HG03558 (cell line): ENCODE measurements around the gene UBE2V1.
"Not testable (repeated sequence)": the region's sequence is repeated elsewhere in the genome, so short reads cannot be mapped to it uniquely, and the experiment has no call there.

Experiments
- ATAC-seq: cut with Tn5 transposase; IDR thresholded peaks from one replicate; pipeline ENCODE4 v1.9.1; 2021; ENCODE audit warnings: moderate number of reproducible peaks; ENCODE audit not compliant: unreplicated experiment; ENCODE audit errors: extremely low read depth

Gene UBE2V1

DNA sequence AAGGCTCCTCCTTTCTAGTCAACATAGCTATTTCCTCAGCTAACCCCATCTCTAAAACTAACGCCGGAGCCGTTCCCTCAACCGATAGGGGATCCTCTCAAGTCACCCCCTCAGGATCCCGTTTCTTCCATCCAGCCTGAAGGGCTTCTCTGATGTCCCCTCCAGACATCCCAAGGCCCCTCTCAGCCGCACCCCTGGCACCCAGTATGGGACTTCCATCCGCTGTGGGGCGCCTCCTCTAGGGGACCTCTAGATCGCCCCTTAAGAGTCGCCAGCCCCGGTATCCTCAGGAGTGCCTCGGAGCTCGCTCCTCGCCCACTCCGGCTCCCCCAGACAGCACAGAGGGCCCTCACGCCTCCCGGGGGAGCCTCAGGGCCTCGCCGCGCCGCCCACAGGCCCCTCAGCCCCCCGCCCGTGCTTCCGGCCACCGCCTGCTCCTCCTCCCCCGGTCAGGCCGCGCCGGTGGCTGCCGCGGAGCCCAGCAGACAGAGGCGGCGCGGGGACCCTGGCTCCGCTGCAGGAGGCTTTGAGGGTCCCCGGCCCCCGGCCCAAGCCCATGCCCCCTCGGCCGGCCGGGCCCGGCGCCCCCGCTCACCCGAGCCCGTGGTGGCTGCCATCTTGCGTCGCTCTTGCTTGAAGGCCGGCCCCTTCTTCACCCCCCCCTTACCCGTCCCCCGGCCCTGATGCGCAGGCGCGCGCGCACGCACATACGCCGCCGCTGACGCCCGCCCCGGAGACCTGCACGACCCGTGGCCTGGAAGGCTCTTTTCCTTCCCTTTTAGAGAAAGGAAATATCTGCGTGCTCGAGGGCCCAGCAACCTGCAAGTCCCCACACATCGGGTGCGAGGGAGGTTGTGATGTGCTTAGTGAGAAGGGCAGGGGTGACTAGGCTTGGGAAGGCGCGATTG, at the start of gene UBE2V1:
TSS of gene UBE2V1 (minus strand) at position 639 of the 908 bp plus-strand sequence. CDS start at position 617, 22 bp downstream.
- no peak for ATAC-seq

DNA sequence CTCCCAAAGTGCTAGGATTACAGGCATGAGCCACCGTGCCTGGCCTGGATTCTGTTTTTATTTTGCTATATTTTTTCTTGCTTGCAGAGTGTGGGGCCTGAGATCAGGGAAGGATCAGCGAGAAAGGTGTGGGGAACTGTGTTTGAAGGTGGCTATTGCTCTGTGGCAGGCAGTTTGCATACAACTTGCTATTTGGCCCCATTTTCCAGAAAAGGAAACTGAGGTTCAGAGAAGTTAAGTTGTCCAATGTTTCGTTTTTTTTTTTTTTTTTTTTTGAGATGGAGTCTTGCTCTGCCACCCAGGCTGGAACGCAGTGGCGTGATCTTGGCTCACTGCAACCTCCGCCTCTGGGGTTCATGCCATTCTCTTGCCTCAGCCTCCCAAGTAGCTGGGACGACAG, 48.5 kb upstream of the UBE2V1 start:
- ATAC-seq: not testable (repeated sequence)

DNA sequence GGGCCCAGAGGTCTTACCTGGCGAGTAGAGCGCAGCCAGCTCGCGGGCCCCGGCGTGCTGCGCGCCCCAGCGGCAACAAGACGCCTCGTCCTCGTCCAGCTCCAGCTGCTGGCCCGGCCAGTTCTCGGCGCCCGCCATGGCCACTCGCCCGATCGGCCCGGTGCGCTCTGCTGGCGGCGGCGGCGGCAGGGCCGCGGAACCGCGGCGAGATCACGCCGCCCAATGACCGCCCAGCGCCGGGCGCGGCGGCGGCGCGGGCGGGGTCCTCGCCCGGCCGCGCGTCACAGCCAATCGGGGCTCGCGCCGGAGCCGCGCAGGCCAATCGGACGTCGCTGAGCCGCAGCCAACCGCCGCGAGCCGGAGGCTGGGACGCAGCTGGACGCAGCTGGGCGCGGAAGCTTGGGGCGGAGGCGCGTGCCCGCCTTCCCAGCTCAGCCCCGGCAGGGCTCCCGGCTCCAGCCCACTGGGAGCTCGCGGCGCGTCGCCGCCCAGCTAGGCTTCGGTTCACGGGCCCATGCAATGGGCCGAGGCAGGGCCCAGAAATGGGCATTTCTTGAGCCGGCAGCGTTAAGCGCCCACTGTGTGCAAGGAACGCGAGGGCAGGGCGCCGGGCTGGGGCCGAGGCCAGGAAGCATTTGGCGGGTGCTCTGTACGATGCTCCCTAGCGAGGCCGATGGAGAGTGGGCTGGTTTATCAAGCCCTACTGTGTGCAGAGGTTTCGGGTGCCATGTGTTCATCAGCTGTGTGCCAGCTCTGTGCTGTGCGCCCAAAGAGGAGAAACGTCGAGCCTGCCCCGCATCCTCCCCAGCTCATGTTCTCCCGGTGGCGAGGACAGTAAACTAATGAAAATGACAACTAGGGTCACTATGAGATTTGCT, 40.8 kb upstream of the UBE2V1 start, which contains the start of gene PEDS1:
TSS of gene PEDS1 (minus strand) at position 224 of the 878 bp plus-strand sequence. CDS start at position 138, 86 bp downstream.
- ATAC-seq: peak; percentile 85

DNA sequence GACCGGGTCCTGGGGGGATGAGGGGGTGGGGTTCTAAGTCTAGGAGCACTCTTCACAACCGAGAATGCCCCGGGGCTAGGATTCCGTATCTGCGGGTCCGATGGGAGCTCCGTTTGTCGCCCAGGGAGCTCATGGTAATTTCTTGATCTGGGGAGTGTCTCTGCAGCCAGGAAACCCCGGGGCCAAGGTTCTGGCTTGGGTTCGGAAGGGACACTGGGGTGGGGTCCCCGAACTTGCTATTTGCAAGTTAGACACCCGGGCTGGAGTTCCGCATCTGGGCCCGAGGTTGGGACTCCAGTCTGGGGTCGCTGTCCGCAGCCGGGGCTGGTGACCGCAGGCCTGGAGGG, 40.2 kb upstream of the UBE2V1 start:
- ATAC-seq: no peak

DNA sequence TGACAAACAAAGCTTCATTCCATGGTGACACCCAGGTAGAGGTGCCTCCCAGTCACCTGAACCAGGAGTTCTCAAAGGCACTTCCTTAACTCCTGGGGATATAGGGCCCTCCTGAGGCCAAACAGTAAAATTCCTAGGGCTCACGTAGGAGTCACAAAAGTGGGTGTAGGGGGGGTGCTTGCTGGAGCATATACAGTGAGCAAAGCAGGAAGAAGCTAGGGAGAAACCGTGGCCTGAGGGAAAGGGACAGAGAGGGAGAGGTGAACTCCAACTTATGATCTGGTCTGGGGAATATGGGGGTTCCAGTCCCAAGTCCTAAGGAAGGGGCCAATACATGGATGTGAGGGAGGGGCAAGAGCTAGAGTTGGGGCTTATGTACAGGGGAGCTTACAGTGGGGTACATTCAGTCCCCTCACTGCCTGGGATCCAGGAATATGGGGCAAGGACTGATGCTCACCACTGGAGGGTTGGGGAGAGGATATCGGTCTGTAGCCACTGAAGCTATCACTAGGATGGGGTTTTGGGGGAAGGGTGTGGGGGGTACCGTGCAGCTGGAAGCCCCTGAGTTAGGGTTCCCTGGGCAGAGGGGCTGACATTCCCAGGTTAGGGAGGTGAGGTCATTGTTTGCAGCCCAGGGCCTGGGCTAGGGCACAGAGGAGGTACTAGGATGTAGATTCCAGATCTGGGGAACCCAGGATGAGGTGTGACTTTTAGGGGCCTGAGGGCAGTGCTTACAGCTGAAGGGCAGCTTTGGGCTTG, 39.6 kb upstream of the UBE2V1 start:
- ATAC-seq: no peak

DNA sequence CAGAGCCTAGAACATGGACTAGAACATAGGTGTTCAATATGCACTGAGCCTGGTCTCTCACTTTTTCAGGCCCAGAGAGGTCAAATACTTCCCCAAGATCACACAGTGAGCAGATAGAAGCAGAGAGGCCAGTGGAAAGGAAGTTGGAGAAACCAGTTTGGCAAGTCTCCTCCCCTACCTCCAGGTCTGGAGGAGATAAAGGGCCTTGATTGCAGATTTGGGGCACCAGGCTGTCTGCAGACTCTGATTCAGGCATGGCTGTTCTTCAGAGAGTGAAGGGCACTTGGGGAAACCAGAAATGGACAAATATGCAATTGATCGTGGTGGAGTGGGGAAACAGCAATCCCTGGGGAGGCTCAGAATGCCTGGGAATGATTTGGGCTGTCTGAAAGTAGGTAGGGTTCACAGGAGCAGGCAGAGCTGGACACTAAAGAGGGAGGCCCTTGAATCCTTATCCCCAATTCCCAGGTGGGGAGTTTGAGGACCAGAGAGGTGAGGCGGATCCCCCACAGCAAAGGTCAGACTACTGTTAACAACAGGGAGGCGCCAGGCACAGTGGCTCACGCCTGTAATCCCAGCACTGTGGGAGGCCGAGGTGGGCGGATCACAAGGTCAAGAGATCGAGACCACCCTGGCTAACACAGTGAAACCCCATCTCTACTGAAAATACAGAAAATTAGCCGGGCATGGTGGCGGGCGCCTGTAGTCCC, 38.2 kb upstream of the UBE2V1 start:
- ATAC-seq: no peak

DNA sequence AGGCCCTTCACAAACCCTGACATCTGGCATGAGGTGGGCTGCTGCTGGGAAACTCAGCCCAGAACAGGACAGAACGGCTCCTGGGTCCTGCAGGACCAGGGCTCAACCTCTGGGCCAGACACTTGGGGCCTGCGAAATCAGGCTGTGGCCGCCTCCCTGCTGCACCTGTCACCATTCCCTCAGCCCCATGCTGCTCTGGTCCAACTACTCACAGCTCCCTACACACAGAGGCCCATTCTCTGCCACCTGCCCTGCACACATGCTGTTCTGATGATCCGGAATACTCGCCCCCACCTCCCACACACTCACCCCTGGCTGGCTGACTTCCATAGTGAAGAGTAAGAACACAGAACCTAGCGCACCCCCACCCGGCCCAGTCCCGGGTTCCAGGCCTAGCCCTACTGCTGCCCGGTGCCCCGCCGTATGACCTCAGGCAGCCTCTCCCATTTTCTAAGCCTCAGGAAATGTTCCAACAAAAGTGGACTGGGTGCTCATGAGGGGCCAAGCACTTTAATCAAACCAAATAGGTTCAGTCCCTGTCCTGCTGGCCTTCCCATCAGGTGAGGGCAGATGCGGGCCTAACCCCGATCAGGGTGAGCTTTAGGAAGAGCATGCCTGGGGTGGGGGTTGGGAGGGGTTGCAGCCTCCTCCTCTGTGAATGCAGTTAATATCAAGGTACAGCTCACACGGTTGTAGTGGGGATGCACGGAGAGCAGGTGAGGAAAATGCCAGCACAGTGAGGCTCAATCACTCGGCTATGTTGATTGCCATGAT, 36.7 kb upstream of the UBE2V1 start:
- ATAC-seq: no peak

DNA sequence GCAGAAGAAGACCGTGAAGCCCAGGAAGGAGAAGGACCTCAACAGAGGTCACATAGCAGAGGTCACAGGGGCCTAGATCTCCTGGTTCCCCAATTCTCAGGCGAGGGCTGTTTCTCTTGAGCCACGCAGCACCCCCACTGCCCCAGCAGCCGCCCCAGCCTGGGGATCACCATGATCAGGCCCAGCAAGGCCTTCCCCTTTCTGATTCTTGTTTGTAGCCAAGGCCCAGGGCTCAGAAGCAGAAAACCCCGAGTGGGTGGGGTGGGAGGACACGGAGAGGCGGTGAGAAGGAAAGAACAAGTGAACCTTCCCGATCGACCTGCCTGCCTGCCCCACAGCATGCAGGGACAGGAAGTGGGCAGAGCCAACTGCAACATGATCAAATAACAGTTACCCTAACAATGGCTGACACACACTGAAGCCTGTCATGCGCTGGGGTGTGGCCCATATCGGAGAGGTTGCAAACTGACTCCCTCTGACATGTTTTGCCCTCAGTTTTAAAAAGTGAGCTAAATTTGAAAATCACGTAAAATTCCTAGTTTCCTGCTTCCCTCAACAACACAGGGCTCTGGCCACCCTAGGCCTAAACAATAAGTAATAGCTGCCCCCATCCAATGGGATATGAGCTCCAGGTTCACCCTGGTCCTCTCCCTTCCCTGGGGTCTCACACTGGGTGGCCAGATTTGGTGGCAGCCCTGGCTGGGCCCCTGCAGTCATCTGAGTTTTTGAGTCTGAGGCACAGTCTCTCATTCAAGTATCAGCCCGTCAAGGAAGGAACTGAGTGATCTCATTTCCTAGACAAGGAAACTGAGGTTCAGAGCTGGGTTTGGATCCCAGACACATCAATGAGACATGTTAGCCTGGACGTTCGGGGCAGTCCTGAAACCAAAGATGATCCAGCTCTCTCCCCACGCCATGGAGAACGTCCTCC, 34.0 kb upstream of the UBE2V1 start:
- ATAC-seq: peak; percentile 52

DNA sequence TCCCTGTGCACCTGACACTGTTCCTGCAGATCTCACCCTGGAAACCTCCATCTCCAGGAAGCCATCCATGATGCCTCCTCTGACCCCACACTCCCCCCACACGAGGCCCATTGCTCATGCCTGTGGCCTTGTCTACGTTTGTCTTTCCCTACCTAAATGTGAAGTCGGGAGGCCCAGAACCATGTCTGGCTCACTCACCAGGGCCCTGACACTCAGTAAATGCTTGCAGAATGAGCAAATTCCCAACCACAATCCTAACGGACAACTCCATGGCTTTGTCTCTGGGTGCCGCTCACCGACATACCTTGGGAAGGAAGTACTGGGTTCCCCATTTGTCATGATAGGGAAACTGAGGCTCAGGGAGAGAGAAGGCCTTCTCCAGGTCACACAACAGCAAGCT, 33.3 kb upstream of the UBE2V1 start:
- no peak for ATAC-seq

DNA sequence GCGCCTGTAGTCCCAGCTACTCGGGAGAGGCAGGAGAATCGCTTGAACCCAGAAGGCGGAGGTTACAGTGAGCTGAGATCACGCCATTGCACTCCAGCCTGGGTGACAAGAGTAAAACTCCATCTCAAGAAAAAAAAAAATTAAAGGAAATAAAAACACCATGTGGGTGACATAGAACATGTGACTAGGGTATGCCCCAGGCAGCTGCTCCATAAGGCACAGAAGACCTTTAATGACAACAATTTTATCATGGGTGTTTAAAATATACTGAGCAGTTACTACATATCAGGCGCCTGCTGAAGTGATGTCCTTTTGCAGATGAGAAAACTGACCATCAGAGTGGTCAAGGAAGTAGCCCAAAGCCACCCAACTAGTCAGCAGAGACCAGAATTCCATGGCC, 32.6 kb upstream of the UBE2V1 start:
- ATAC-seq: no peak

DNA sequence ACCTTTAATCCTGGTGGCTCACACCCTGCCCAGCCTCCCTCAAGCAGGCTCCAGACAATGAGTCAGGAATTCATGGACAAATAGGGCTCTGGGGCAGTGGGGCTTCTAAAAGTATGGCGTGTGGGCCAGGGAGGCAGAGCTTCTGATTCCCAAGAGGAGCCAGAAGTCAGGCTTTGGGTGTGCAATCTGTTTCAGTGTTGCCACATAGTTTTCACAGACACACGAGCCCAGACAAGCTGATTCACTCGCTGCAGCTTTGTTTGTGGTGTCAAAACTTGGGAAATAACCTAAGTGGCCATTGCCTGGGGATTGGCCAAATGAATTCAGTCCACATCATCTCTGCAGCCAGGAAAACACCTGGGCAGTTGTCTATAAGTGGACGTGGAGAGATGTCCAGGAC, 31.4 kb upstream of the UBE2V1 start:
- ATAC-seq: no peak

DNA sequence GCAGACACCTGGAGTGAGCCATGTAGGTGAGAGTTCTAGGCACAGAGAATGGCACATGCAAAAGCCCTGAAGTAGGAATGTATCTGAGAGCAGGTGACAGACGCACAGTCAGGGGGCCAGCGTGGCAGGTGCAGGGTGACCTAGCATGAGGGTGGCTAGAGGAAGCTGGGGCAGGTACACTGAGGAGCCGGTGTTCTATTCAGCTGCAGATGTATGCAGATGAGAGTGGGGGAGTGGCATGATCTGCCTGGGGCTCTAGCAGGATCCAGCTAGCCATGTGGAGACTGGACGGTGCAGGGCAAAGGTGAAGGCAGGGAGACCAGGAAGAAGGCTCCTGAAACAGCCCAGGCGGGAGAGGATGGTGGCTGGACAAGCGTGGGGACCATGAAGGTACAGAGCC, 29.9 kb upstream of the UBE2V1 start:
- no peak for ATAC-seq

DNA sequence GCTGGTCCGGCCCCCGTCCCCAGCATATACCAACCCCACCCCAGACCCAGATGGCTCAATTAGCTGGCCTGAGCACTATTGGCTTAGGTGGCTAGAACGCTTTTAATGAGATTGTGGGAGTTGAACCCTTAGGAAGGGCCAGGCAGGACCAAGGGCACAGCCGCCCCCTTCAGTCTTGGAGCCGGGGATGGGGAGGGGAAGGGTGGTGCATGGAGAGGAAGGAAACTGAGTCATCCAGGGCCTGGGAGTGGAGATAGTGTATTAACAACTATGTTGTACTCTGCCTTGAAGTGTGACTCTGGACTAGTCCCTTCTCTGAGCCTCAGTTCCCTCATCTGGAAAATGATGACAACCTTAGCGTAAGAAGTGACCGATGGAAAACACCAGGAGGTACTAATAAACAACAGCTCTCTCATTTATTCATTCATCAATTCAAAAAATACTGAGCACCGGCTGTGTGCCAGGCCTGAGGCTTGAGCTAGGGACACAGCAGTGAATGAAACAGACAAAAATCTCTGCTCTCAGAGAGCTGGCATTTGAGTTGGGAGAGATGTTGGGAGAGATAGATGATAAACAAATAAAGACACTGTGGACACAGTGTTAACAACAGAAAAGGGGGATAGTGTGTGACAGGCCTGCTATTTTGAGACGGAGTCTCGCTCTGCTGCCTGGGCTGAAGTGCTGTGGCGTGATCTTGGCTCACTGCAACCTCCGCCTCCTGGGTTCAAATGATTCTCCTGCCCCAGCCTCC, 29.0 kb upstream of the UBE2V1 start:
- ATAC-seq: no peak

DNA sequence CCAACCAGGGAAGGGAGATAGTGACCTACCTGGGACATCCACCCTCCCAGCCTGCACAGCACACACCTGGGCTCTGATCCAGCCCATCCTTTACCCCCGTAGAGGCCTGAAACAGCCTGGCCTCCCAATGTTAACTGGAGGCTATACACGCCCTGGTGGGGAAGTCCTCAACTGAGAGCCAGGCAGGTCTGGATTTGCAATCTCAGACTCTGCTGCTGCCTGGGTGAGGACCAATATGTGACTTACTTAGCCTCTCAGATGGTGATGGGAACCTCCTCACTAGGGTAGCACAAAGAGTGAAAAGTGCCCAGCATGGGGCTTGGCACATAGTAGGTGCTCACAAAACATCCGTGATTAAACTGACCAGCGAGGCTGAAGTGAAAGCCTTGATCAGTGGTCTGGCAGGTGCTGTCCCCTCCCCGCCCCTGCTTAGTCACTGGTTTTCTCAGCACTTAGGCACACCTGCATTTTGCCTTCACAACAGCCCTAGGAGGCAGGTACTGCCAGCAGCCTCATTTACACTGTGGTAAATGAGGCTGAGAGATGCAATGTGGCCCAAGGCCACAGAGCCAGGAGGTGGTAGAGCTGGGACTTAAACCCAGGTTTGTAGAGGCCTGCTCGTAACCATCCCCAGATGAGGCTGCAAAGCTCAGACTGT, 28.2 kb upstream of the UBE2V1 start:
- no peak for ATAC-seq

DNA sequence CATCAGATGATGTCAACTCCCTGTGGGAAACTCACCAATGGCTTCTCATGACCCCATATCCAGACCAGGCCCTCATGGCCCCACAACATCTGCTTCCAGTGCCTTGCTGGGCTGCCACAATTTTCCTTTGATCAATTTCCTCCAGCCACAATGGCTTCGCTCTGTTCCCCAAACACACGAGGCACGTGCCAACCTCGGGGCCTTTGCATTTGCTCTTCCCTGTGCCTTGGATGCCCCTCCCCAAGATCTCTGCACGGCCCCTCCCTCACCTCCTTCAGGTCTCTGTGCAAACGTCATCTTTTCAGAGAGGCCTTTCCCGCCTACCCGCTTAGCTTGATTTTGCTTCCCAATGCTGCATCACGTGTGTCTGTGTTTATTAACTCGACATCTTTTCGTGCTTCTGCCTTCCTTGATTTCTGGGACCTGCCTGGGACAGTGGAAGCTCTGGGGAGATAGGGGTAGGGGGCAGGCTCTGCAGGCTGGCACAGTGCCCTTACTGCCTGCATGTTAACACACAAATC, 27.4 kb upstream of the UBE2V1 start:
- ATAC-seq: no peak

DNA sequence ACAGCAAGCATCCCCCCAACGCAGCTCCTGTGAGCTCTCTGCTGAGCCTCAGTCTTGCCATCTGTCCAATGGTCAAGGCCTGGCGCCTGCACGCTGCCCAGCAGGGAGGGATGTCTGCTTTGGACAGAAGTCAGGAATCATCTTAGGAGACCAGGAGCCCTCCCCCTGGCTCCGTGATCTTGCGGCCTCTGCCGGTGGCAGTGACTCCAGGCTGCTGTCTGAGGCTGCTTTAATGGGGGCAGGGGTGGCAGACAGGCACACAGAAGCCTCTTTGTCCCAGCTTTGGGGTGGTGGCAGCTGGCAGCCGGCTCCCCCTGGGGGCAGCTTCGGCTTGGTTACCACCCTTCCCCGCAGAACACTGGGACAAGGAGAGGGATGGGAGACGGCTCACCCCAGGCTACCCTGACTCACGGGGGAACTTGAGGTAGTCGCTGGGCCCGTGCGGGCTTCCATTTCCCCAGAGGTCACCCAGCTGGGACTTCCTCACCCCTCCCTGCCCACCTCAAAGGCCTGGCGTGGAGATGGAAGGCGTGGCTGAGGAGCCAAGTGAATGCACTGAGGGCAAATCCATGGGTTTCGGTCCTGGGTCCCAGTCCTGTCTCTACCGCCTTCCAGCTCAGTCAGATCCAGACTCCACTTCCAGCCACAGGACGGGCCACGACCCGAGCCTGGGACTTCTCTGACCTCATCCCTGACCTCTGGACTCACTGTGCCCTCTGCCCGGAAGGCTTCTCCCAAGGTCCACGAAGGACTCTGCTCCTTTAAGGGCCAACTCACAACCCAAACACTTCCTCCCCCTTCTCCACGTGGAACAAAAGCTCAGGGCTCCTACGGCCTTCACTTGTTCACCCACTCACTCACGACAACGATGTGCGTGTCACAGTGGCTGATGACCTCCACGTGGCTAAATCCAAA, 25.8 kb upstream of the UBE2V1 start:
- no peak for ATAC-seq
